HG03175 (cell line): ENCODE data around the gene SSTR3.

Source experiments
- ATAC-seq: cut with Tn5 transposase; IDR thresholded peaks from one replicate; pipeline ENCODE4 v1.9.1; 2021; ENCODE audit warnings: mild to moderate bottlenecking, moderate library complexity; ENCODE audit not compliant: unreplicated experiment

Gene SSTR3

DNA sequence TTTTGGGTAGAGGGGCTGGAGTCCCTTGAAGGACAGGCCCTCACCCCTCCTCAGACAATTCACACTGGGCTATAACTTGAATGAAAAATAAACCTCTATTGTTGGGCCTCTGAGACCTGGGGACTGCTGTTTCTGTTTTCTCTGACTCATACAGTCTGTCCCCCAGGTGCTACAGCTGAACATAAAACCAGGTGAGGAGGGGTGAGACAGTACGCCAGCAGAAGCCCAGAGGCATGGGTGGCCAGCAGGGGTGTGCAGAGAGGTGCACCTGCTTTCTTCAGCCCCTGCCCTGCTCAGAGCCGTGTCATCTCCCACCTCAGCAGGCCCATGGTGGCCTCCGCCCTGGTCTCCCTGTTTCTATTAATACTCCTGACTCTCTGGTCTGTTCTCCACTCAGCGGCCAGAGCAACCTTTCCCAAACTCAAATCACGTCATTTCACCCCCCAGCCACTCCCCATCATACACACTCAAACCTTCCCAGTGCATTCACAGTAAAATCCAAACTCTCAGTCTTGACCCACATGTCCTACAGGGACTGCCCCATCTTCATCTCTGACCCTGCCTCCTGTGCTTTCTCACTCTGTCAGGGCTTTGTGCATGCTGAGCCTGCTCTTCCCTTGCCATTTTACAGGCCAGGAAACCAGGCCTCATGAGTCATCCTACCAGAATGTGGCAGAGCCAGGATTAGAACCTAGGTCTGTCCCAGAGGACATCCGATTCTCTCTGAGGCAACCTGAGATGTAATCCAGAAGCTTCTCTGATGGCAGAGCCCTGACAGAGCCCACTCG lies 57.2 kb downstream of the SSTR3 start:
- no peak for ATAC-seq
